Suprapubic skin (tissue), 4 donors: ENCODE results near the gene TARBP1. TPM values are rescaled to one million over a fixed set of nuclear protein-coding genes. Genes with fewer than 3 reads are reported as not detected.

Experiments used
- DNase-seq, 2 donors: peaks; one replicate each; pipeline ENCODE4 v3.0.0-alpha.2; 2019; ENCODE audit warnings: low spot score in 2 of 2
- H3K27ac ChIP-seq: fragments of 200-600 bp; sonication (generic); one replicate; pipeline ENCODE4 v1.5.1; 2019
- H3K27me3 ChIP-seq: fragments of 200-600 bp; sonication (generic); one replicate; pipeline ENCODE4 v1.5.1; 2019
- H3K36me3 ChIP-seq: fragments of 200-600 bp; sonication (generic); one replicate; pipeline ENCODE4 v1.5.1; 2019
- H3K4me1 ChIP-seq: fragments of 200-600 bp; sonication (generic); one replicate; pipeline ENCODE4 v1.5.1; 2019
- H3K4me3 ChIP-seq: fragments of 200-600 bp; sonication (generic); one replicate; pipeline ENCODE4 v1.5.1; 2019; ENCODE audit warnings: mild to moderate bottlenecking
- H3K9me3 ChIP-seq: fragments of 200-600 bp; sonication (generic); one replicate; pipeline ENCODE4 v1.5.1; 2019
- CTCF ChIP-seq, 2 donors: fragments of 200-600 bp in 1 of 2; fragments of 450-650 bp in 1 of 2; sonication (generic) in 1 of 2; IDR thresholded peaks; one replicate each; pipeline ENCODE4 v1.5.1; 2016 to 2019; ENCODE audit warnings: antibody characterized with exemption in 2 of 2, mild to moderate bottlenecking in 1 of 2, moderate library complexity in 1 of 2
- EP300 ChIP-seq: sonication (generic); formaldehyde crosslinking; IDR thresholded peaks from one replicate; pipeline ENCODE4 v1.6.1; 2017; ENCODE audit warnings: antibody characterized with exemption
- POLR2A ChIP-seq, 2 donors: fragments of 450-650 bp; IDR thresholded peaks; one replicate each; pipeline ENCODE4 v1.6.1; 2017; ENCODE audit warnings: antibody characterized with exemption in 2 of 2, mild to moderate bottlenecking in 2 of 2, moderate library complexity in 2 of 2
- POLR2AphosphoS5 ChIP-seq, 3 donors: sonication (generic); formaldehyde crosslinking; IDR thresholded peaks; one replicate each; pipeline ENCODE4 v1.6.1; 2017; ENCODE audit warnings: antibody characterized with exemption in 3 of 3
- WGBS: methylation state at CpG from one replicate; pipeline ENCODE4 v1.1.5; 2018; 5-methylcytosine and 5-hydroxymethylcytosine counted together
- total RNA-seq, 4 donors: library from RNA; depleted of rRNA; stranded (reverse); fragments of >200 nt; gene quantifications; one replicate each; pipeline ENCODE4 v1.1.0, GENCODE V29; 2016

TARBP1 gene
- total RNA-seq, 4 donors from 2014 or later, result 21.1 to 78.2 (median 23.5) TPM

GRCh38 chr1:234502785-234503184 lies 23.8 kb upstream of the TARBP1 start:
- Histone ChIP-seq H3K27me3 (no peaks in the 10 kb centered on the region), H3K36me3 (no peaks in the 10 kb centered on the region), H3K4me3 (no peak overlapping the region), H3K27ac (no peak overlapping the region), H3K4me1 (peaks cover 23% of the 10 kb centered on the region), H3K9me3 (no peaks in the 10 kb centered on the region)
- TF ChIP-seq EP300 (no peak), POLR2AphosphoS5 (IDR thresholded peaks at IDR 0.05) (no peak), CTCF (IDR thresholded peaks at IDR 0.05) (no peak)
- no peak for DNase-seq

GRCh38 chr1:234500269-234500668 lies 21.3 kb upstream of the TARBP1 start:
- no peak for TF ChIP-seq POLR2A (IDR thresholded peaks at IDR 0.05)
- TF ChIP-seq EP300, result no peak
- no peak for TF ChIP-seq POLR2AphosphoS5 (IDR thresholded peaks at IDR 0.05)
- TF ChIP-seq CTCF (IDR thresholded peaks at IDR 0.05), result no peak
- peaks cover 26% of the 10 kb centered on the region for H3K4me1 ChIP-seq
- peak in 1 of 2 donors; percentile 77 for DNase-seq

GRCh38 chr1:234499943-234500245 lies 20.9 kb upstream of the TARBP1 start:
- no peak for DNase-seq
- WGBS, result 48% methylated on average over 4 of the region's 4 CpGs
- peak overlapping the region; percentile 31 for H3K4me3 ChIP-seq
- no peaks in the 10 kb centered on the region for H3K36me3 ChIP-seq
- no peak for TF ChIP-seq CTCF (IDR thresholded peaks at IDR 0.05)
- TF ChIP-seq EP300, result no peak
- no peak for TF ChIP-seq POLR2AphosphoS5 (IDR thresholded peaks at IDR 0.05)
- TF ChIP-seq POLR2A (IDR thresholded peaks at IDR 0.05), result no peak
- H3K9me3 ChIP-seq, result no peaks in the 10 kb centered on the region
- peak overlapping the region; percentile 87 for H3K27ac ChIP-seq
- peaks cover 27% of the 10 kb centered on the region for H3K4me1 ChIP-seq
- H3K27me3 ChIP-seq, result no peaks in the 10 kb centered on the region

More at GRCh38 chr1:234500269-234500668, 21.3 kb upstream of the TARBP1 start:
- peak overlapping the region; percentile 87 for H3K27ac ChIP-seq
- WGBS, result 51% methylated on average over 2 of the region's 2 CpGs
- H3K27me3 ChIP-seq, result no peaks in the 10 kb centered on the region
- no peaks in the 10 kb centered on the region for H3K36me3 ChIP-seq
- no peak overlapping the region for H3K4me3 ChIP-seq
- H3K9me3 ChIP-seq, result no peaks in the 10 kb centered on the region

- TF ChIP-seq POLR2AphosphoS5 (IDR thresholded peaks at IDR 0.05) (peak in 2 of 3 donors; percentile 82 to 87), EP300 (peak; percentile 18), CTCF (IDR thresholded peaks at IDR 0.05) (peak; percentile 88 to 98), POLR2A (IDR thresholded peaks at IDR 0.05) (no peak)
- Histone ChIP-seq H3K27me3 (no peaks in the 10 kb centered on the region), H3K36me3 (no peaks in the 10 kb centered on the region), H3K4me1 (peaks cover 27% of the 10 kb centered on the region), H3K9me3 (no peaks in the 10 kb centered on the region), H3K4me3 (peak overlapping the region; percentile 31), H3K27ac (peak overlapping the region; percentile 87)
- 14% methylated on average over 27 of the region's 27 CpGs for WGBS
- DNase-seq, result peak; percentile 95 to 97
Observed at GRCh38 chr1:234499119-234499942, 20.4 kb upstream of the TARBP1 start.

GRCh38 chr1:234498448-234499118 lies 19.6 kb upstream of the TARBP1 start:
- DNase-seq, result no peak
- H3K36me3 ChIP-seq, result no peaks in the 10 kb centered on the region
- H3K27ac ChIP-seq, result peak overlapping the region; percentile 87
- TF ChIP-seq EP300 (no peak), CTCF (IDR thresholded peaks at IDR 0.05) (no peak), POLR2AphosphoS5 (IDR thresholded peaks at IDR 0.05) (no peak), POLR2A (IDR thresholded peaks at IDR 0.05) (no peak)
- WGBS, result 37% methylated on average over 9 of the region's 9 CpGs
- H3K4me3 ChIP-seq, result no peak overlapping the region
- no peaks in the 10 kb centered on the region for H3K27me3 ChIP-seq
- no peaks in the 10 kb centered on the region for H3K9me3 ChIP-seq
- H3K4me1 ChIP-seq, result peaks cover 27% of the 10 kb centered on the region
